Nephron progenitor cell (in vitro differentiated cells): Measurements from ENCODE around the gene ATL2.

Experiments used
- DNase-seq: peaks from one replicate; pipeline ENCODE4 v3.0.0; 2021
- H3K27ac Mint-ChIP-seq: 2 replicates; pipeline ENCODE4 v1.8.0; 2021; ENCODE audit warnings: mild to moderate bottlenecking, moderate library complexity, mixed read lengths
- H3K27me3 Mint-ChIP-seq: 2 replicates; pipeline ENCODE4 v1.8.0; 2021; ENCODE audit warnings: mild to moderate bottlenecking, low read depth, mixed read lengths; ENCODE audit not compliant: poor library complexity
- H3K36me3 Mint-ChIP-seq: 2 replicates; pipeline ENCODE4 v1.8.0; 2021; ENCODE audit warnings: low read depth, mixed read lengths
- H3K4me1 Mint-ChIP-seq: 2 replicates; pipeline ENCODE4 v1.8.0; 2021; ENCODE audit warnings: mixed read lengths
- H3K4me3 Mint-ChIP-seq: 2 replicates; pipeline ENCODE4 v1.8.0; 2021; ENCODE audit warnings: mild to moderate bottlenecking, moderate library complexity, mixed read lengths
- H3K9me3 Mint-ChIP-seq: 2 replicates; pipeline ENCODE4 v1.8.0; 2021; ENCODE audit warnings: mild to moderate bottlenecking, moderate library complexity, mixed read lengths
- TF ChIP-seq, protein P1 (sequence below): fragments of 200-600 bp; sonication (generic); IDR thresholded peaks from 2 replicates; pipeline ENCODE4 v1.5.0; 2021; ENCODE audit warnings: antibody characterized with exemption

Gene ATL2

GRCh38 chr2:38244301-38244700, 132.8 kb downstream of the ATL2 start:
- TF ChIP-seq, protein P1, sequence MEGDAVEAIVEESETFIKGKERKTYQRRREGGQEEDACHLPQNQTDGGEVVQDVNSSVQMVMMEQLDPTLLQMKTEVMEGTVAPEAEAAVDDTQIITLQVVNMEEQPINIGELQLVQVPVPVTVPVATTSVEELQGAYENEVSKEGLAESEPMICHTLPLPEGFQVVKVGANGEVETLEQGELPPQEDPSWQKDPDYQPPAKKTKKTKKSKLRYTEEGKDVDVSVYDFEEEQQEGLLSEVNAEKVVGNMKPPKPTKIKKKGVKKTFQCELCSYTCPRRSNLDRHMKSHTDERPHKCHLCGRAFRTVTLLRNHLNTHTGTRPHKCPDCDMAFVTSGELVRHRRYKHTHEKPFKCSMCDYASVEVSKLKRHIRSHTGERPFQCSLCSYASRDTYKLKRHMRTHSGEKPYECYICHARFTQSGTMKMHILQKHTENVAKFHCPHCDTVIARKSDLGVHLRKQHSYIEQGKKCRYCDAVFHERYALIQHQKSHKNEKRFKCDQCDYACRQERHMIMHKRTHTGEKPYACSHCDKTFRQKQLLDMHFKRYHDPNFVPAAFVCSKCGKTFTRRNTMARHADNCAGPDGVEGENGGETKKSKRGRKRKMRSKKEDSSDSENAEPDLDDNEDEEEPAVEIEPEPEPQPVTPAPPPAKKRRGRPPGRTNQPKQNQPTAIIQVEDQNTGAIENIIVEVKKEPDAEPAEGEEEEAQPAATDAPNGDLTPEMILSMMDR: no peak
- no peak for DNase-seq
- H3K4me3 Mint-ChIP-seq: no peak overlapping the region
- H3K4me1 Mint-ChIP-seq: peaks cover 36% of the 10 kb centered on the region
- no peaks in the 10 kb centered on the region for H3K36me3 Mint-ChIP-seq
- peaks cover 17% of the 10 kb centered on the region for H3K27me3 Mint-ChIP-seq
- H3K27ac Mint-ChIP-seq: no peak overlapping the region
- H3K9me3 Mint-ChIP-seq: no peaks in the 10 kb centered on the region
